HG02943 (cell line): ENCODE results near the gene TMEM114.

Experiments
- ATAC-seq: cut with Tn5 transposase; IDR thresholded peaks from one replicate; pipeline ENCODE4 v1.9.1; 2021; ENCODE audit warnings: mild to moderate bottlenecking, low read depth, moderate library complexity; ENCODE audit not compliant: unreplicated experiment

The TMEM114 gene

DNA sequence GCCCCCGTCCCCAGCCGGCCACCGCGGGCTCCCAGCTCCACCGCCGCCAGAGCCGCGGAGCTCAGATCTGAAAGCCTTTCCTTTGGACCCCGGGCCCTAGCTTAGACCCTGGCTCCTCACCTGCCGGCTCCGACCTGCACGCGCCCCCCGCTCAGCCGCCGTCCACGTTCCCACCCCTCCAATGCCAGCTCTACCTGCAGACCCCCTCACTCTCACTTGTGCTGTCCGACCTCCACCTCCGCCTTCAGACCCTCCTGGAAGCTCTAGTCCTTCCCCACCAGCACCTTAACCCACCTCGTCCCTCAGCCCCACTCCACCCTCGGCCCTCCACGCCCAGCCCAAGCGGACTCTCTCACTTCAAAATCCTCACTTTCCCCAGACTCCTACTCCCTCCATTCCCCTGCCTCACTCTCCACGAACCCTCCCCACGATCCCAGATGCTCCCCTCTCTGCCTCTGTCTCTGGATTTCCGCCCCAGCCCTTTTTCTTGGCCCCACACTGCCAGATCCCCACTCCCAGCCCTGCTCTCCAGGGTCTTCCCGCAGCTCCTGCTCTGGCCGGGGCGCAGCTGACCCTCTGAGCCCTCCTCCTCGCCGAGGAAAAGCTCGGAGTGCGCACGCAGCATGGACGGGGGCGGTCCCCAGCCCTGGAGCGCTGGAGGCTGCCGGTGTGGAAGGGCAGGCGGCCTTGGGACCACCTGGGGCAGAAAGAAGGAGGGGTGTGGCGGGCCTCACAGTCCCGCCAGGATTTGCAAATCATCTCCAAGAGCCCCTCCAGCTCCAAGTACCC is at the start of gene TMEM114:
TMEM114 (minus strand) TSS at position 612 of the 789 bp plus-strand sequence. CDS start 673 bp downstream, outside the sequence.
- ATAC-seq: no peak

DNA sequence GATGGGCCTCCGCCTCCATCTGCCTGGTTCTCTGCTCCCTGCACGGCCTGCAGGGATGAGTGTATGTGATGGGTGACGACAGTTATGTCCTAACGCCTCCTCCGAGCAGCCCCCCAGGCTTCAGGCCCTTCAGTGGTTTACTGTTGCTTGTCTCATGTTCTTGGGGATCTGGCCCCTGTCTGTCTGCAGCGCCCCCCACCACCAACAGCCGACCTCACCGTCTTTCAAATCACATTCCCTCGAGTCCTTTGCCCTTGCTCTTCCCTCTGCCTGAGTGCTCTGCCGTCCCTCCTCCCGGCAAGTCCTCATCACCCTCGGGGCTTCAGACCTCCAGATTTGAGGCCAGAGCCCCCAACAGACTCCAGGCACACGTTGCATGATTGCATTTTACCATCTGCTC is 49.4 kb upstream of the TMEM114 start:
- ATAC-seq: no peak

DNA sequence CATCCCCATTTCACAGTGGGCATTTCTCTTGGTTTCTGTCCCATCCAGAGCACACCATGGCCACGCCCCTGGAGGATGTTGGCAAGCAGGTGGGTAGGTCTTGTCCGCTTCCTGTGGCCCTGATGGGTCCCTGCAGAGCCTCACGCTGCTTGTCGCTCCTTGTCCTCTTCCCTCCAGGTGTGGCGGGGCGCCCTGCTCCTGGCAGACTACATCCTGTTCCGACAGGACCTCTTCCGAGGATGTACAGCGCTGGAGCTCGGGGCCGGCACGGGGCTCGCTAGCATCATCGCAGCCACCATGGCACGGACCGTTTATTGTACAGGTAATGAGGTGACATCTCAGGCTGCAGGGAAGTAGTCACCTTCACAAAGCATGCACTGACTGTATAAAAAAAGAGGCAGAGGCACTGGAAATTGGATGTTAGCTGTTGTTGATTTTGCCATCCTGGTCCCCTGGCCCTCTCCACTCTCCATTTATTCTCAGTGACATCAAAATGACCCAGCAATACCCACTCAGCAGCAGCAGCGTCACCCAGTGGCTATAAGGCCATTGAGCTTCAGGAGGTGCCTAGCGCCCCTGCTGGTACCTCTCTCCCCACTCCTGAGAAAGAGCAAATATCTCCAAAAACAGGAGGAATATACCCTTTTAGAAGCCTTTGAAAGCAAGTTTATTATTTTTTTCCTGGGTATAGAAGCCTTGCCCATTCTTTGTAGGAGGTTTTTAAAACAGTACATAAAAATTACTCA is 44.9 kb upstream of the TMEM114 start:
- ATAC-seq: no peak

DNA sequence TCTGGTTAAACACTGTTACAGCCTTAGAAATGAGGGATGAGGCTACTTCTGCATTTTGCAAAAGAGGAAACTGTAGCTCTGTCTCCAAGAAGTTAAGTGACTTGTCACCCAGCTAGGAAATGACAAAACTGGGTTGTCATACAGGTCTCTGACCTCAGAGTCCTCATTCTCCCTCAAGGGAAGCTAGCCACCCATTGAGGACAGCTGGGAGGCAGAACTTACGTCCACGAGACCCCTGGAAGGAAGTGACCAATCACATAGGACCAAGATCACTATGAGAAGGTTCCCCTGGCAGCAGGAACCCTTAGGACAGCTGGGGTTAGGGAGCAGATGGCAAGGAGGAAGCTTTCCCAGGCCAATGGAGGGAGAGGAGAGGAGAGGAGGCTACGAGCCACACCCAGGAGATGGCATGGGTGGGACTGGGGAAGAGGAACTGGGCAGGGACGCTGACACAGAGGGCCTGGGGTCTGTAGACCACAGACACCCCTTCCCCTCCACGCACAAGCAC is 42.4 kb upstream of the TMEM114 start:
- no peak for ATAC-seq

DNA sequence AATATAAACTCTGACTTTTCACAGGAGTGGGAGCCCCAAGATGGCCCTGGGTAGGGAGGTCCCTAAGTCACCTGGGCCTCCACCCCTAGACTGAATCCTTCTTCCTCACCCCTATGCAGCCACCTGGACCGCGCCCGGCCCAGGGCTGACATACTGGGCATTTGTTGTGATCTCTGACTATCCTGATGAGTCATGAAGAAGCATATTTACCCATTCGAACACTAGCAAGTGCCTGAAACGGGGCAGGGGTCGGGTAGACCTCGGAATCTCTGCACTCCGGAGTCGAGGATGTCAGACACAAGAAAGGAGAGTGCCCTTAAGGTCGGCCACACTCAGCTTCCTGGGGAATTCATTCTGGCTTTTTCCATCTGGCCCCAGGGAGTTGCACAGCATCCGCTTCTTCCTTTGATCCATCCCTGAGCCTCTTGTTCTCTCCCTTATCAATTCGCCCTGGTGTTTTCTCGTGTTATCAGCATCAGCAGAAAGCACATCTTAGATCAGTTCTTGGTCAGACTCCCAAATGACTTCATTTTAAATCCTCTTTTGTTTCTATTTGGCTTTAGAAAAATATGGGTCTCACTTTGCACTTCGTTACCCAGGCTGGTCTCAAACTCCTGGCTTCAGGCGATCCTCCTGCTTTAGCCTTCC is 41.6 kb upstream of the TMEM114 start:
- no peak for ATAC-seq

DNA sequence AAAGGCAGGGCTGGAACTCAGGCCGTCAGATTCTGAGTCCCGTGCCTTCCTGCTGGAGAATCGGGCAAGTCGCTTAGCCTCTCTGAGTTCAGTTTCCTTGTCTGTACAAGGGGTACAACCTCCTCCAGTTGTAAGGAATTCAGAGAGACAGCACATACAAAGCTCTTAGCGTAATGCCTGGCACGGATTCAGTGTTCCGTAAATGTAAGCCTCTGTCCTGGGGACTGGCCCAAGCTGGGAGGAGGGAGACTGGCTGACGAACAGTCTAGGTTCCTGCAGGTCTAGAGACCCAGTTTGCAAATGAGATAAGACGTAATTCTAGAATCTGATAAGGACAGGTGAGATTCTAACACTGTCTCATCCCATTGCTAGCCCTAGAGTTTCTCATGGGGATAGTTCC is 41.1 kb upstream of the TMEM114 start:
- no peak for ATAC-seq

DNA sequence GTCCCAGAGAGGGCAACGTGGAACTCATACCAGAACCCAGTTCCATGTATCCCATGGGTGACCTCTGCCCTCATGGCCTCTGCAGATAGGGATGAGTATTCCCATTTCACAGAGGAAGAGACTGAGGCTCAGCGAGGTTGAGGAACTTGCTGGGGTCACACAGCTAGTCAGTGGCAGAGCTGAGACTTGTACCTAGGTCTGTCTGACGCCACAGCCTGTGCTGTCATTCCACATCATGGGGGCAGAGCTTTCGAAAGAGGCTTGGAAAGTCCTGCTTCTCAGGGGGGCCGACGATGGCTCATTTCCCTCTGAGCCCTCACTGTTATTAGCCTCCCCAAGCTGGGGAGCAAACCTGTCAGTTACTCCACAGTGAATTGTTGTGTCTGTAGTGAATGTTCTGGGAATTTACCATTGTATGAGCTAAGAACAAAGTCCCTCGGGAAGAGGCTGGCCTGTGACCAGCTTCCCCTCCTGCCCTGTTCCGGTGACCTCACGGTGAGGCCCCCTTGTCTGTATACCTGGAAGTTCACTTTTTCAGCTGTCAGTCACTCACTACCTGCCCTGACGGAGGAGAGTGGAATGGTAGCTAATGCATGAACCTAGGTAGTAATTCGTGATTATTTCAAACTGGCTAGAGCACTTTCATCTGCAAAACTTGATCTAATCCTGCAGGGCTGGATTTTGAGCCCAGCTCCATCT is 40.1 kb upstream of the TMEM114 start:
- no peak for ATAC-seq

DNA sequence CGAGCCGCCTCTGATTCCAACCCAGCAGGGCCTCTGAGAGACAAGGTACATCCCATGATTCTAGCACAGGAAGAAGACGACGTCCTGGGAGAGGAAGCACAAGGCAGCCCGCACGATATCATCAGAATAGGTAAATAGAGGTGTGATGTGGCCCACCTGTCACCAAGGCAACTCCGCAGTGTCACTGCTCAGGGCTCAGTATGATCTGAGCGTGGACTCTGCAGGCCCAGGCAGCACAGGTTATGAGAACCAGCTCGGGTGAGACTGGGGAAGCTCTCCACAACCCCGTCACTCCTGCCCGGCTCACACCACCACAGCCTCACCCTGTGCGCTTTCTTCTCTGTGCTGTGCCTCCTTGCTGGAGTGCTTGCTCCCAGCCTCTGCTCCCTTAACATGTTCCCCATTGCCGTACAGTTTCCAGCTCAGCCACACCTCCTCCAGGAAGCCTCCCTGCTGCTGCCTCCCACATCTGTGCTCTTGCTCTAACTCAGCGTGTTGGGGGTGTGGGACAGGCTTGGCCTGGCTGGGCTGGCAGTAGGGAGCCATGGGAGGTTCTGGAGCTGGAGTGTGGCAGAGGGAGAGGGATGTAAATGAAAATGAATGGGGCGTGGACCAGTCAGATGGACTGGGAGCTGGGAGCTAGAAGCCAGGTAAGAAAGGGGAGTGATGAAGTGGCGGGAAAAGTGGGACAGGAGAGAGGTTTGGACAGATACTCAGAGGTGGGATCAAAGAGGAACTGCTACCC is 38.8 kb upstream of the TMEM114 start:
- no peak for ATAC-seq

DNA sequence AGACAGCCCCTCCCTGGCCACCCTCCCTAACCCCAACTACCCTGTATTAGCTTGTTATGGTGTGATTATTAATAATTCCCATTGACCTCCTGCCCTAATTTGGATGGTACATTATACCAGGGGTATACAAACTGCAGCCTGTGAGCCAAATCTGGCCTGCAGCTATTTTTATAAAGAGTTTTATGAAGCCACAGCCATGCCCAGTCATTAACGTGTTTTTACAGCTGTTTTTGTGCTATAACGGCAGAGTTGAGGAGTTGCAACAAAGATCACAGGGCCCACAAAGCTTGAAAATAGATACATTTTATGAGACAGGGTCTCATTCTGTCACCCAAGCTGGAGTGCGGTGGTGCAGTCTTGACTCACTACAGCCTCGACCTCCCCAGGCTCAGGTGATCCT is 37.1 kb upstream of the TMEM114 start:
- no peak for ATAC-seq

DNA sequence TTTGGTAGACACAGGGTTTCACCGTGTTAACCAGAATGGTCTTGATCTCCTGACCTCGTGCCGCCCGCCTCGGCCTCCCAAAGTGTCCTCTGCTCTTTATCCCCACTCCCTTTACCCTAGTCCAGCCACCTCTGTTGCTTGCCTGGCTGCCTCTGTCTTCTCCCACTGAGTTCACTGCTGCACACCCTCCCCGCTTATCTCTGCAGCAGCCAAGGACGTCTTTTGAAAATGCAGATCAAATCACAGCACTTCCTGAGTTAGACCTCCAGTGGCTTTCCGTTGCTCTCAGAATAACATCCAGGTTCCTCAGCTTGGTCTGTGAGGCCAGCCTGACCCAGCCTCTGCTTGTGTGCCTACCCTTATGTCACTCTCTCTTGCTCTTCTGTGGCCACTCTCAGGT is 36.6 kb upstream of the TMEM114 start:
- no peak for ATAC-seq

DNA sequence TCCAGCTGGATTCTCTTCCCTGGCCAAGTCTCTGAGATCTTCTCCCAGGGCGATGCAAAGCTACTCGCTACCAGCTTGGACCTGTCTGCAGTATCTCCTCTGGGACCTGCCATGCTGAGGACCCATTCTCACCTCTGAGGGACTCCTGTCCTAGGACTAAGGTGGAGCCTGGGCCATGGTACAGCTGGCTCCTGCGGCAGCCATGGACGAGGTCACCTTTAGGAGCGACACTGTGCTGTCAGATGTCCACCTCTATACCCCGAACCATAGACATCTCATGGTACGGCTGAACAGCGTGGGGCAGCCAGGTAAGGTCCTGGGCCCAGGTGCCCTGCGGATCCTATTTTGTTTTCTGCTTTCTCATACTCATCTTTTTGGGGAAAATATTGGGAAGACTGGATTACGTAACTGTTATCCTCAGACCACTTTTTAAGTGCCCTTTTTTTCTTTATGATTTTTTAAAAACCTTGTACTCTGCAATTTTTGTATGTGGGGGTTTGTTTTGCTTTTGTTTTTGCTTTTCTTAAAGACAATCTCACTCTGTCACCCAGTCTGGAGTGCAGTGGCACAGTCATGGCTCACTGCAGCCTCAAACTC is 35.3 kb upstream of the TMEM114 start:
- no peak for ATAC-seq

DNA sequence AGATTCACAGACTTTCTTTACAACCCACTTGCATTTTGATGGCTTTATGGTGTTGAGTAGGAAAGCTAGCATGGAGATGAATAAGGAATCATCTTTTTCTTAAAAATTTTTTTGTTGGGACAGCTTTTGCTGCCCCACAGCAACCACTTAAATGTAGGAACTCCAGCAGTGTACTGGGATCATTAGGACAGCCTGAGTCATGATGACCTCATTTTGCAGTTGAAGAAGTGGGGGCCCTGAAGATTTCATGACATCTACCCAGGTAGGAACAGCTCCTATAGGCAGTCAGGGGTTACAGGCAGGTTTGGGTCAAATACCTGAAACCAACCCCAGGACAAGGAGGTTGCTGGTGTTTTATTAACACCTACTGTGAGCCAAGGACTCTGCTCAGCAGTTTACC is 33.3 kb upstream of the TMEM114 start:
- no peak for ATAC-seq

DNA sequence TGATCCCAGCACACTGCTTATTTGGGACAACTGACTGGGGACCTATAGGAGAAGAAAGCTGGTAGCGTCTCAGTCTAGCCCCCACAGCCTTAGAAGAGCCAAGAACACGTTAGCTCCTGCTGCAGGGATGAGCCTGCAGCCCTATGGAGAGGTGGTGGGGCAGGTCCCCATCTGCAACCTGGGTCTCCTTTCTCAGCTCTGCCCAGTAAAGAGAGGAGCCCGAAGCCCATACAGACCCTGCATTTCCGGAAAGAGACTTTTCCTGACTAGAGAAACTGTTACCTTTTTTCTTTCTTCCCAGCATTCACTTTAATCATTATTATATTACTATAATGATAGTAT is 32.0 kb upstream of the TMEM114 start:
- peak; percentile 7 for ATAC-seq

DNA sequence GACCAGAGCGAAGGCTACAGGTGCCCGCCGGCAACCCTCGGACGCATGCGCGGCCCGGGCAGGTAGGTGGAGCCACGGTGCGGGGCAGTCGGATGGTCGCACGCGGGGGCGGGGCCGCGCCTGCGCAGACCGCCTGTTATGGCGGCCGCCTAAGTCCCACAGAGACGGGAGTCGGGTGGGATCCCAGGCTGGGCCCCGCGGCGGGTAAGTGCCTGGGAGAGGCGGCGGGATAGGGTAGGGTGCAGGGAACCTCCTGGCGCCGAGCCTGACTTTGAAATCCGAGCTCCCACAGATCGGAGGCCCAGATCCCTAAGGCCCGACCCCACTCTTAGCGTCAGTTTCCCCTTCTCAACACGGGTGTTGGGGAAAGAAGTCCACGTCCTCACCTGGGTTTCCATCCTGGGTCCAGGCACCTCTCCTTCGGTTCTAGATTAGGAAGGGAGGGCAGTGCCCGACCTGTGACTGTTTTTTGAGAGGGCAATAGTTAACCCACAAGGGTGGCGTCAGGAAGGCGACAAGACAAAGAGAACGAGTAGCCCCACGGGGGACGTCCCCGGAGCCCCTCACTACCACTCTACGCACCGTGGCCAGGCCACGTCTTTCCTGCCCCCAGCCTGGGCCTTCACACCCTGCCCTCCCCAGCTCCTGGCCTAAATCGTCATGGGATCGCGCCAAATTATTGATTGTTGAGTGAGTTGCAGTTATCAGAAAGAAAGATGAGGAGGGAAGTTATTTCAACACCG is 31.4 kb upstream of the TMEM114 start, which contains the start of gene METTL22:
METTL22 (plus strand) TSS at position 127 of the 743 bp plus-strand sequence. CDS start 3,968 bp downstream, outside the sequence.
- ATAC-seq: peak; percentile 80

DNA sequence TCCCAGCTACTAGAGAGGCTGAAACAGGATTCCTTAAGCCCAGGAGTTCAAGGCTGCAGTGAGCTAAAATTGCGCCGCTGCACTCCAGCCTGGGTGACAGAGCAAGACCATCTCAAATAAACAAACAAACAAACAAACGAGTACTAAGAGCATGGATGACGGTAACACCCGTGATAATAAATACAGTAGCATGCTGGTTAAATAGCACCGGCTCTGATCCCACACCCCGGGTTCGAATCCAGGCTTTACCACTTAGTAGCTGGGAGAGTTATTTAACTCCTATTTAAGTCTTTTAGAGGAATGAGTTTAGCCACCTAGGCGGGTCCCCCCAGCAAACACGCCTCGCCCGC is 30.9 kb upstream of the TMEM114 start:
- ATAC-seq: no peak

DNA sequence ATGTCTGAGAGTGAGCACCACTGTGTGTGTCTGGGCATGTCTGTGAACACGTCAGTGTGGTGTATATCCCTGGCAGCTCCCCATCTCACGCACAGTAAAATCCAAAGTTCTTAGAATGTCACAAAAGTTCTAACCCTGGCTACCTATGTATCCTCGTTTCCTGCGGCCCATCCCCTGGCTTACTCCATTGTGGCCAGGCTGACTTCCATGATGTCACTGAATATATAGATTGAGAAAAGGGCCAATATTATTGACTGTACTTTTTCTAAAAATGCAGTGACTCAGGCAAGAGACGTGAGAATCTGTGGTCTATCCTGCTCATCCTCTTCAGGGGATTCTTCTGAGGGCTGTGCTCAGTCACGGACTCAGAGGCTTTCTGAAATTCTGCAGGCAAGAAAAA is 30.2 kb upstream of the TMEM114 start:
- no peak for ATAC-seq

DNA sequence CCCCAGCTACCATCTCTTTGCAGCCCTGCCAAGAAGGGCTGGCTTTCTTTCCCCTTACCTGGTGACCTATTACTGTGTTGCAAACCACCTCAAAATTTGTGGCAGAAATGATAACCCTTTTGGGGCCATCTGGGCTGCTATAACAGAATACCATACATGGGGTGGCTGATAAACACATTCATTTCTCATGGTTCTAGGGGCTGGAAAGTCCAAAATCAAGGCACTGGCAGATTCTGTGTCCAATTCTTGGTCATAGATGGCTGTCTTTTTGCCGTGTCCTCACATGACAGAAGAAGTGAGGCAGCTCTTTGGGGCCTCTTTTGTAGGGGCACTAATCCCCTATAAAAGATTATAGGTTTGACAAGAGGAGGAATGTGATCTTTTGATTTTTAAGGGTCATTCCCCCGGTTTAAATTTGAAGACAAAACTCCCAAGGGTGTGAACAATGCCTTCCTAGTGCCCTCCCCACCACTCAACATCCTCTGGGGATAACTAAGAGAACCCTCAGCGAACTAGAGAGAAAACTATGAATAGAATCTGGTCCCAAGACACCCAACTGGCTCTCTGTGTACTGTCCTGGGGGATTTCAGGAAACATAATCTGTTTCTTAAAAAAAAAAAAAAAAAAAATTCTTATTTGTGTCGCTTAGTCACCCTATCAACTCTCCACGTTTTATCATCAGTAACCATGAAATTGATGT is 29.5 kb upstream of the TMEM114 start:
- ATAC-seq: no peak

DNA sequence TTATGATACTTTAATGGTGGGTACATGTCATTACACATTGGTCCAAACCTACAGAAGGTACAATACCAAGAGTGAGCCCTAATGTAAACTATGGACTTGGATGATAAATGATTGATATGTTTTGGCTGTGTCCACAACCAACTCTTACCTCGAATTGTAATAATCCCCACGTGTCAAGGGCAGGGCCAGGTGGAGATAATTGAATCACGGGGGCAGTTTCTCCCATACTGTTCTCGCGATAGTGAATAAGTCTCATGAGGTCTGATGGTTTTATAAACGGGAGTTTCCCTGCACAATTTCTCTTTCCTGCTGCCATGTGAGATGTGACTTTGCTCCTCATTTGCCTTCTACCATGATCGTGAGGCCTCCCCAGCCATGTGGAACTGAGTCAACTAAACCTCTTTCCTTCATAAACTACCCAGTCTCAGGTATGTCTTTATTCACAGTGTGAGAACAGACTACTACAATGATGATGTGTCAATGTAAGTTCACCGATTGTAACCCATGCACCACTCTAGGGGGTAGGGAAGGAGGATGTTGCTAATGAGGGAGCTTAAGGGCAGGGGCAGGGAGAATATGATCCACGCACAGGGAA is 24.2 kb upstream of the TMEM114 start:
- ATAC-seq: no peak
